ENCODE results near the gene GPC6. TPM values are rescaled to one million over a fixed set of nuclear protein-coding genes. Genes with fewer than 3 reads are reported as not detected.

The GPC6 gene
- total RNA-seq, 1 donor from 2014 or later = 5.5 TPM

DNA sequence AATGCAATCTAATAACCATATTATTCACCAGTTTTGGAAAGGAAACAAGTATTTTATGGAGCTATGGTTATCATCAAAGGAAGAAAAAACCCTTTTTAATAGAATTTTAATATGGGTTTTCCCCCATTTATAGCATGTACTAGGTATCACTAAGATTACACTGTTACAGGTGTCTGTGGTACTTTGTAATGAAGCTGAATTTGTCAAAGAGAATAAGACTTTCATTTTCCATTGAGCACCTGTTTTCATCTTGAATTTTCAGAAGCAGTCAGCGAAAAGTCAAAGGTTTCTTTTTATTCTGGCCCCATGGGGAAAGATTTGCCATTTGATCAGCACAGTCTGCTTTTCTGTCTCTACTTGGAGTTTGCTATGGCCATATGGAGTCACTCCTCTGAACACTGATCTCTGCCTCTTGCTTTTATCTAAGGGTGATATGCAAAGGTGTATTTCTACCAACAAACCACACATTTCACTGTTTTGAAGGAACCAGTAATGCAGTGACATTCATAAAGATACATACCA, 662.9 kb downstream of the GPC6 start:
- H3K27me3 ChIP-seq (ENCODE audit: control insufficient read depth, insufficient read depth, low read length) = no peaks in the 10 kb centered on the region
- TF ChIP-seq CTCF (IDR thresholded peaks at IDR 0.05; ENCODE audit: insufficient read depth, low read length, severe bottlenecking) = no peak
- H3K36me3 ChIP-seq (ENCODE audit: control insufficient read depth, insufficient read depth, low read length) = no peaks in the 10 kb centered on the region
- FAIRE-seq = no peak
- no peak for DNase-seq (ENCODE audit: low read depth)
- no peak overlapping the region for H3K4me3 ChIP-seq (ENCODE audit: low read depth, low read length)

GRCh38 chr13:93899981-93900380, 673.4 kb downstream of the GPC6 start:
- no peak for FAIRE-seq
- no peak for DNase-seq (ENCODE audit: low read depth)
- Histone ChIP-seq H3K4me3 (ENCODE audit: low read depth, low read length) (no peak overlapping the region), H3K36me3 (ENCODE audit: control insufficient read depth, insufficient read depth, low read length) (no peaks in the 10 kb centered on the region), H3K27me3 (ENCODE audit: control insufficient read depth, insufficient read depth, low read length) (no peaks in the 10 kb centered on the region)
- no peak for TF ChIP-seq CTCF (IDR thresholded peaks at IDR 0.05; ENCODE audit: insufficient read depth, low read length, severe bottlenecking)

DNA sequence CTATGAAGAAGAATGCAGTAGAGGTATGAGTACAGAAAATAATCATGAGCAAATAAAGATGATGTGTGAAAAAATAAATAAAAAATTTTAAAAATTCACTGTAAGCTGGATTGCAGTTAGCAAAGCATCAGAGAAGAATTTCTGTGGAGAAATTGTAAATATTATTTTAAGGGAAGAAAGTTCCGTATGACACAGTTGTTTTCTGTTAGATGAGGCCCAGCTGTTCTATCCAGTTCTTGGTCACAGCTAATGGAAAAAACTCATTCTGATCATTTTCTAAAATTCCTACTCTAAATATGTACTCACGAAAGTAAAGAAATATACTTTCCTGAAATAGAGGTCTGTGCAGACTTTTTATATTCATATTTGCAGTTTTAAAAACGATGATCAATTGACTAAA, 674.1 kb downstream of the GPC6 start:
- no peaks in the 10 kb centered on the region for H3K36me3 ChIP-seq (ENCODE audit: control insufficient read depth, insufficient read depth, low read length)
- no peaks in the 10 kb centered on the region for H3K27me3 ChIP-seq (ENCODE audit: control insufficient read depth, insufficient read depth, low read length)
- H3K4me3 ChIP-seq (ENCODE audit: low read depth, low read length) = no peak overlapping the region
- no peak for DNase-seq (ENCODE audit: low read depth)
- no peak for TF ChIP-seq CTCF (IDR thresholded peaks at IDR 0.05; ENCODE audit: insufficient read depth, low read length, severe bottlenecking)
- FAIRE-seq = no peak

- no peak for TF ChIP-seq CTCF (IDR thresholded peaks at IDR 0.05; ENCODE audit: insufficient read depth, low read length, severe bottlenecking)
- H3K36me3 ChIP-seq (ENCODE audit: control insufficient read depth, insufficient read depth, low read length) = no peaks in the 10 kb centered on the region
- FAIRE-seq = no peak
Observed at GRCh38 chr13:93903909-93904308, 677.3 kb downstream of the GPC6 start.

DNA sequence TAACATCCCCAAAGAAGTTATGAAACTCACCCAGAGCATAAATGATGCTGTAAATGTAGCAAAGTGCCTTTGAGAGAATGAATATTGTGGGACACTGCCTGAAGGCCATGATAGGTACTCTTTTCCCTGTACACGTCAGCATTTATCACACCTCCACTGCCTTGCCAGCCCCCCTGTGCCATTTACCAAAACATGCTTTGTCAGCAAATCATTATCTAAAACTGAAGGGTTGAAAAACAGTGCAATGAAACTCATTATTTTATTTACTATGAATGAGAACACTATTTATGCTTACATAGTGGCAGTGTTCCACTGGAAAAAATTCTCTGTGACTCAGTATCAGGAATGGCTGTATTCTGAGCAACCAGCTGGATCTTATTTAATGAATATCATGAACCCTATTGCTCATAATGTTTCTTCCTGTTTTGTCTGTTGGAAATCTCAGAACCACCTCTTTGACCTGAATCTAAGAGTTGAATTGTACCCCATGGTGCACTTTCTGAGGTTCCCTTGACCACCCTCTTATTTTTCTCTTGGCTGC, 688.7 kb downstream of the GPC6 start:
- DNase-seq (ENCODE audit: low read depth) = no peak
- Histone ChIP-seq H3K4me3 (ENCODE audit: low read depth, low read length) (no peak overlapping the region), H3K36me3 (ENCODE audit: control insufficient read depth, insufficient read depth, low read length) (no peaks in the 10 kb centered on the region), H3K27me3 (ENCODE audit: control insufficient read depth, insufficient read depth, low read length) (no peaks in the 10 kb centered on the region)
- TF ChIP-seq CTCF (IDR thresholded peaks at IDR 0.05; ENCODE audit: insufficient read depth, low read length, severe bottlenecking) = no peak
- no peak for FAIRE-seq

More at GRCh38 chr13:93903909-93904308, 677.3 kb downstream of the GPC6 start:
- no peak for DNase-seq (ENCODE audit: low read depth)
- H3K4me3 ChIP-seq (ENCODE audit: low read depth, low read length) = no peak overlapping the region
- H3K27me3 ChIP-seq (ENCODE audit: control insufficient read depth, insufficient read depth, low read length) = no peaks in the 10 kb centered on the region
